Subcutaneous abdominal adipose tissue (tissue), 5 donors: ENCODE data around the gene CPNE4.
"Not testable (repeated sequence)": the region's sequence is repeated elsewhere in the genome, so short reads cannot be mapped to it uniquely, and the experiment has no call there.

ENCODE experiments used
- H3K27ac ChIP-seq: one replicate; pipeline ENCODE4 v1.7.0; 2013; ENCODE audit warnings: low read depth, mild to moderate bottlenecking, inconsistent platforms, low read length, moderate library complexity
- H3K27me3 ChIP-seq, 5 donors: one replicate each; pipeline ENCODE4 v1.7.0; 2013; ENCODE audit warnings: low read length in 5 of 5, inconsistent platforms in 1 of 5; ENCODE audit not compliant: control insufficient read depth in 5 of 5, insufficient read depth in 4 of 5
- H3K36me3 ChIP-seq, 5 donors: one replicate each; pipeline ENCODE4 v1.7.0; 2013; ENCODE audit warnings: low read length in 5 of 5; ENCODE audit not compliant: control insufficient read depth in 5 of 5, insufficient read depth in 5 of 5
- H3K4me1 ChIP-seq, 5 donors: one replicate each; pipeline ENCODE4 v1.7.0; 2013; ENCODE audit warnings: low read length in 5 of 5, mild to moderate bottlenecking in 3 of 5, moderate library complexity in 1 of 5; ENCODE audit not compliant: control insufficient read depth in 5 of 5, insufficient read depth in 5 of 5
- H3K4me3 ChIP-seq, 5 donors: one replicate each; pipeline ENCODE4 v1.7.0; 2013; ENCODE audit warnings: low read length in 5 of 5, low read depth in 1 of 5
- H3K9ac ChIP-seq, 5 donors: one replicate each; pipeline ENCODE4 v1.7.0; 2013; ENCODE audit warnings: low read length in 5 of 5, mild to moderate bottlenecking in 4 of 5, moderate library complexity in 3 of 5
- H3K9me3 ChIP-seq, 5 donors: one replicate each; pipeline ENCODE4 v1.7.0; 2013; ENCODE audit warnings: low read length in 5 of 5; ENCODE audit not compliant: control insufficient read depth in 5 of 5
- donor health status: healthy.
- donor health status: healthy.
- donor health status: healthy.
- donor health status: healthy.
- donor health status: healthy.

Gene CPNE4

GRCh38 chr3:131972550-131972949 is 62.3 kb downstream of the CPNE4 start:
- H3K4me1 ChIP-seq, result peaks cover 0 to 28% (median 0%) of the 10 kb centered on the region in 5 donors
- H3K36me3 ChIP-seq, result no peaks in the 10 kb centered on the region
- no peak overlapping the region for H3K9ac ChIP-seq
- no peak overlapping the region for H3K4me3 ChIP-seq
- H3K27ac ChIP-seq, result no peak overlapping the region
- H3K9me3 ChIP-seq, result no peaks in the 10 kb centered on the region
- H3K27me3 ChIP-seq, result no peaks in the 10 kb centered on the region

- no peaks in the 10 kb centered on the region for H3K9me3 ChIP-seq
- H3K36me3 ChIP-seq, result no peaks in the 10 kb centered on the region
- H3K9ac ChIP-seq, result no peak overlapping the region
- peaks cover 0 to 28% (median 0%) of the 10 kb centered on the region in 5 donors for H3K4me1 ChIP-seq
- H3K27me3 ChIP-seq, result no peaks in the 10 kb centered on the region
- H3K4me3 ChIP-seq, result no peak overlapping the region
- H3K27ac ChIP-seq, result no peak overlapping the region
These were observed 62.7 kb downstream of the CPNE4 start for GRCh38 chr3:131972091-131972490.

GRCh38 chr3:131963442-131963841 is 71.4 kb downstream of the CPNE4 start:
- not testable (repeated sequence) for H3K9ac ChIP-seq, H3K4me1 ChIP-seq

GRCh38 chr3:131962982-131963381 is 71.8 kb downstream of the CPNE4 start:
- Histone ChIP-seq H3K4me1 (peaks cover 0 to 7% (median 0%) of the 10 kb centered on the region in 5 donors), H3K4me3 (no peak overlapping the region)

More at GRCh38 chr3:131963442-131963841, 71.4 kb downstream of the CPNE4 start:
- not testable (repeated sequence) for H3K27ac ChIP-seq, H3K36me3 ChIP-seq, H3K27me3 ChIP-seq, H3K9me3 ChIP-seq, H3K4me3 ChIP-seq

GRCh38 chr3:131960324-131960723 is 74.5 kb downstream of the CPNE4 start:
- Histone ChIP-seq H3K27ac (no peak overlapping the region), H3K36me3 (no peaks in the 10 kb centered on the region), H3K27me3 (no peaks in the 10 kb centered on the region), H3K9ac (no peak overlapping the region), H3K4me3 (no peak overlapping the region), H3K9me3 (no peaks in the 10 kb centered on the region), H3K4me1 (peaks cover 0 to 7% (median 0%) of the 10 kb centered on the region in 5 donors)

More at GRCh38 chr3:131962982-131963381, 71.8 kb downstream of the CPNE4 start:
- H3K27me3 ChIP-seq, result no peaks in the 10 kb centered on the region
- no peak overlapping the region for H3K9ac ChIP-seq
- H3K27ac ChIP-seq, result no peak overlapping the region
- H3K9me3 ChIP-seq, result no peaks in the 10 kb centered on the region
- H3K36me3 ChIP-seq, result no peaks in the 10 kb centered on the region

- Histone ChIP-seq H3K36me3 (no peaks in the 10 kb centered on the region), H3K9ac (no peak overlapping the region), H3K27me3 (no peaks in the 10 kb centered on the region), H3K9me3 (no peaks in the 10 kb centered on the region), H3K27ac (no peak overlapping the region), H3K4me3 (no peak overlapping the region), H3K4me1 (peaks cover 0 to 7% (median 0%) of the 10 kb centered on the region in 5 donors)
These were observed 76.8 kb downstream of the CPNE4 start for GRCh38 chr3:131957980-131958379.

- no peaks in the 10 kb centered on the region for H3K9me3 ChIP-seq
- H3K4me3 ChIP-seq, result no peak overlapping the region
- H3K36me3 ChIP-seq, result no peaks in the 10 kb centered on the region
- no peak overlapping the region for H3K27ac ChIP-seq
- H3K9ac ChIP-seq, result no peak overlapping the region
- no peaks in the 10 kb centered on the region for H3K27me3 ChIP-seq
- peaks cover 0 to 7% (median 0%) of the 10 kb centered on the region in 5 donors for H3K4me1 ChIP-seq
These were observed 77.3 kb downstream of the CPNE4 start for GRCh38 chr3:131957511-131957910.

GRCh38 chr3:131948806-131949205 is 86.0 kb downstream of the CPNE4 start:
- Histone ChIP-seq H3K27me3 (no peaks in the 10 kb centered on the region), H3K9ac (no peak overlapping the region), H3K4me3 (no peak overlapping the region), H3K4me1 (no peaks in the 10 kb centered on the region), H3K9me3 (no peaks in the 10 kb centered on the region), H3K27ac (no peak overlapping the region), H3K36me3 (no peaks in the 10 kb centered on the region)

GRCh38 chr3:131944676-131945075 is 90.1 kb downstream of the CPNE4 start:
- H3K4me1 ChIP-seq, result peaks cover 0 to 7% (median 0%) of the 10 kb centered on the region in 5 donors
- H3K9ac ChIP-seq, result no peak overlapping the region
- no peak overlapping the region for H3K27ac ChIP-seq
- H3K27me3 ChIP-seq, result no peaks in the 10 kb centered on the region
- no peaks in the 10 kb centered on the region for H3K36me3 ChIP-seq
- H3K4me3 ChIP-seq, result no peak overlapping the region
- H3K9me3 ChIP-seq, result no peaks in the 10 kb centered on the region

- Histone ChIP-seq H3K27ac (no peak overlapping the region), H3K9me3 (peaks cover 0 to 8% (median 3%) of the 10 kb centered on the region in 5 donors)
These were observed 101.1 kb downstream of the CPNE4 start for GRCh38 chr3:131933665-131934064.

GRCh38 chr3:131928593-131928992 is 106.2 kb downstream of the CPNE4 start:
- no peak overlapping the region for H3K27ac ChIP-seq
- H3K36me3 ChIP-seq, result no peaks in the 10 kb centered on the region
- H3K9me3 ChIP-seq, result no peaks in the 10 kb centered on the region
- H3K4me3 ChIP-seq, result no peak overlapping the region
- H3K9ac ChIP-seq, result no peak overlapping the region
- H3K27me3 ChIP-seq, result no peaks in the 10 kb centered on the region
- no peaks in the 10 kb centered on the region for H3K4me1 ChIP-seq

More at GRCh38 chr3:131933665-131934064, 101.1 kb downstream of the CPNE4 start:
- no peak overlapping the region for H3K4me3 ChIP-seq
- H3K4me1 ChIP-seq, result no peaks in the 10 kb centered on the region
- H3K9ac ChIP-seq, result no peak overlapping the region
- H3K27me3 ChIP-seq, result no peaks in the 10 kb centered on the region
- peaks cover 0 to 3% (median 0%) of the 10 kb centered on the region in 5 donors for H3K36me3 ChIP-seq
